Smooth muscle cell (in vitro differentiated cells): ENCODE data around the gene DPM2. TPM values are rescaled to one million over a fixed set of nuclear protein-coding genes. Genes with fewer than 3 reads are reported as not detected.

Source experiments
- DNase-seq: peaks from one replicate; lab custom pipeline; 2025; ENCODE audit not compliant: unreplicated experiment; lab: John Stamatoyannopoulos, UW
- H2AFZ ChIP-seq: fragments of 200-600 bp; sonication (generic); 2 replicates; pipeline ENCODE4 v1.6.0; 2016; ENCODE audit warnings: antibody characterized with exemption, low read depth, mild to moderate bottlenecking
- H3F3A ChIP-seq: fragments of 200-600 bp; sonication (generic); 2 replicates; pipeline ENCODE4 v1.6.0; 2017; ENCODE audit warnings: antibody characterized with exemption, low read depth
- H3K27ac ChIP-seq: fragments of 200-600 bp; sonication (generic); 2 replicates; pipeline ENCODE4 v1.5.1; 2016; ENCODE audit warnings: low read depth, mild to moderate bottlenecking
- H3K27me3 ChIP-seq: fragments of 200-600 bp; sonication (generic); 2 replicates; pipeline ENCODE4 v1.6.1; 2016; ENCODE audit warnings: low read depth, mild to moderate bottlenecking
- H3K36me3 ChIP-seq: fragments of 200-600 bp; sonication (generic); 2 replicates; pipeline ENCODE4 v1.5.1; 2016; ENCODE audit warnings: low read depth
- H3K4me1 ChIP-seq: fragments of 200-600 bp; sonication (generic); 2 replicates; pipeline ENCODE4 v1.5.1; 2016; ENCODE audit warnings: low read depth
- H3K4me2 ChIP-seq: fragments of 200-600 bp; sonication (generic); 2 replicates; pipeline ENCODE4 v1.6.0; 2016; ENCODE audit warnings: mild to moderate bottlenecking
- H3K4me3 ChIP-seq: fragments of 200-600 bp; sonication (generic); 2 replicates; pipeline ENCODE4 v1.5.1; 2016; ENCODE audit warnings: mild to moderate bottlenecking
- H3K79me2 ChIP-seq: fragments of 200-600 bp; sonication (generic); 2 replicates; pipeline ENCODE4 v1.6.0; 2016; ENCODE audit warnings: low read depth, mild to moderate bottlenecking
- H3K9ac ChIP-seq: fragments of 200-600 bp; sonication (generic); 2 replicates; pipeline ENCODE4 v1.6.0; 2016; ENCODE audit warnings: low read depth
- H3K9me3 ChIP-seq: fragments of 200-600 bp; sonication (generic); replicated peaks from 2 replicates; pipeline ENCODE4 v1.5.1; 2016; ENCODE audit warnings: low read depth
- H4K20me1 ChIP-seq: fragments of 200-600 bp; sonication (generic); 2 replicates; pipeline ENCODE4 v1.6.0; 2016; ENCODE audit warnings: low read depth
- CTCF ChIP-seq: fragments of 200-600 bp; sonication (generic); IDR thresholded peaks from 2 replicates; pipeline ENCODE4 v1.5.1; 2017; ENCODE audit warnings: borderline replicate concordance, mild to moderate bottlenecking, antibody characterized with exemption; ENCODE audit not compliant: insufficient read depth, poor library complexity, severe bottlenecking
- WGBS: methylation state at CpG from one replicate; pipeline ENCODE4 v1.1.7; 2016; ENCODE audit warnings: low lambda C conversion rate; 5-methylcytosine and 5-hydroxymethylcytosine counted together
- polyA plus RNA-seq: library from polyadenylated mRNA; unstranded; fragments of >200 nt; fragmentation: Nextera tagmentation; extraction: Ambion mirVana; gene quantifications from 2 replicates; pipeline ENCODE4 v1.2.1, GENCODE V29; 2016
- total RNA-seq: library from RNA; depleted of rRNA; stranded (reverse); fragments of >200 nt; gene quantifications from 2 replicates; pipeline ENCODE4 v1.2.3, GENCODE V29; 2014

Gene DPM2
- total and polyA plus RNA-seq, 2 experiments from 2014 or later: 23.6 to 68.5 TPM

- no peak for TF ChIP-seq CTCF
These were observed 41.8 kb downstream of the DPM2 start for GRCh38 chr9:127895811-127896210.

GRCh38 chr9:127893392-127893791 is 44.3 kb downstream of the DPM2 start:
- no peak overlapping the region for H3K27ac ChIP-seq
- no peak for TF ChIP-seq CTCF
- H3K4me1 ChIP-seq: peaks cover 11% of the 10 kb centered on the region
- peaks cover 41% of the 10 kb centered on the region for H4K20me1 ChIP-seq
- peaks cover 17% of the 10 kb centered on the region for H3K36me3 ChIP-seq
- H3K4me2 ChIP-seq: no peak overlapping the region
- H3K9me3 ChIP-seq: no peaks in the 10 kb centered on the region
- no peak for DNase-seq
- H3K4me3 ChIP-seq: no peak overlapping the region
- WGBS: 96% methylated on average over 4 of the region's 4 CpGs
- no peaks in the 10 kb centered on the region for H3K27me3 ChIP-seq
- H3K79me2 ChIP-seq: no peaks in the 10 kb centered on the region
- no peak overlapping the region for H3K9ac ChIP-seq
- no peak overlapping the region for H2AFZ ChIP-seq
- peaks cover 5% of the 10 kb centered on the region for H3F3A ChIP-seq

More at GRCh38 chr9:127895811-127896210, 41.8 kb downstream of the DPM2 start:
- H3K4me2 ChIP-seq: no peak overlapping the region
- no peaks in the 10 kb centered on the region for H3K79me2 ChIP-seq
- no peak overlapping the region for H3K27ac ChIP-seq
- H3K4me1 ChIP-seq: peaks cover 16% of the 10 kb centered on the region
- H3K27me3 ChIP-seq: no peaks in the 10 kb centered on the region
- H3F3A ChIP-seq: peaks cover 5% of the 10 kb centered on the region
- WGBS: 100% methylated on average over 8 of the region's 8 CpGs
- H3K36me3 ChIP-seq: peaks cover 17% of the 10 kb centered on the region
- H2AFZ ChIP-seq: no peak overlapping the region
- no peaks in the 10 kb centered on the region for H3K9me3 ChIP-seq
- no peak overlapping the region for H3K9ac ChIP-seq
- H4K20me1 ChIP-seq: peaks cover 31% of the 10 kb centered on the region
- no peak for DNase-seq
- no peak overlapping the region for H3K4me3 ChIP-seq

GRCh38 chr9:127892831-127893230 is 44.8 kb downstream of the DPM2 start:
- Histone ChIP-seq H3K9me3 (no peaks in the 10 kb centered on the region), H4K20me1 (peaks cover 38% of the 10 kb centered on the region), H2AFZ (no peak overlapping the region), H3F3A (peaks cover 2% of the 10 kb centered on the region), H3K79me2 (no peaks in the 10 kb centered on the region), H3K4me3 (no peak overlapping the region), H3K27ac (no peak overlapping the region), H3K27me3 (no peaks in the 10 kb centered on the region), H3K4me1 (peaks cover 10% of the 10 kb centered on the region), H3K9ac (no peak overlapping the region), H3K4me2 (no peak overlapping the region), H3K36me3 (peaks cover 17% of the 10 kb centered on the region)
- WGBS: 95% methylated on average over 6 of the region's 6 CpGs
- no peak for DNase-seq
- TF ChIP-seq CTCF: no peak

- Histone ChIP-seq H3K27ac (no peak overlapping the region), H3K4me3 (no peak overlapping the region), H3F3A (no peaks in the 10 kb centered on the region), H3K9me3 (no peaks in the 10 kb centered on the region), H3K9ac (no peak overlapping the region), H3K27me3 (no peaks in the 10 kb centered on the region), H4K20me1 (peaks cover 16% of the 10 kb centered on the region), H3K36me3 (peaks cover 12% of the 10 kb centered on the region), H3K4me1 (no peaks in the 10 kb centered on the region), H2AFZ (no peak overlapping the region), H3K4me2 (no peak overlapping the region), H3K79me2 (no peaks in the 10 kb centered on the region)
- WGBS: 94% methylated on average over 3 of the region's 3 CpGs
- DNase-seq: no peak
- TF ChIP-seq CTCF: no peak
These were observed 47.6 kb downstream of the DPM2 start for GRCh38 chr9:127890053-127890452.
